Effector memory CD4-positive, alpha-beta T cell (primary cell): ENCODE measurements around the gene GNG12.

Source experiments
- DNase-seq, 3 donors: peaks; one replicate each; pipeline ENCODE4 v3.0.0-alpha.2; 2020
- H3K27ac ChIP-seq: 2 replicates; pipeline ENCODE4 v1.7.0; 2013; ENCODE audit warnings: mild to moderate bottlenecking, low read length, moderate library complexity; ENCODE audit not compliant: insufficient read depth, poor library complexity, severe bottlenecking
- H3K27me3 ChIP-seq: replicated peaks from 2 replicates; pipeline ENCODE4 v1.7.0; 2013; ENCODE audit warnings: mild to moderate bottlenecking, low read length; ENCODE audit not compliant: insufficient read depth, control insufficient read depth, poor library complexity, severe bottlenecking
- H3K36me3 ChIP-seq: 2 replicates; pipeline ENCODE4 v1.7.0; 2013; ENCODE audit warnings: mild to moderate bottlenecking, low read length, moderate library complexity; ENCODE audit not compliant: control insufficient read depth, insufficient read depth
- H3K4me1 ChIP-seq: 2 replicates; pipeline ENCODE4 v1.7.0; 2013; ENCODE audit warnings: low read length, mild to moderate bottlenecking; ENCODE audit not compliant: control insufficient read depth, insufficient read depth, poor library complexity, severe bottlenecking
- H3K4me3 ChIP-seq: 2 replicates; pipeline ENCODE4 v1.7.0; 2013; ENCODE audit warnings: low read length, low read depth, mild to moderate bottlenecking; ENCODE audit not compliant: insufficient read depth, poor library complexity, severe bottlenecking
- H3K9me3 ChIP-seq: 2 replicates; pipeline ENCODE4 v1.7.0; 2013; ENCODE audit warnings: mild to moderate bottlenecking, low read length, moderate library complexity; ENCODE audit not compliant: control insufficient read depth

Gene GNG12

GRCh38 chr1:67717876-67718275 lies 115.4 kb downstream of the GNG12 start:
- no peaks in the 10 kb centered on the region for H3K4me1 ChIP-seq
- no peaks in the 10 kb centered on the region for H3K27me3 ChIP-seq
- H3K27ac ChIP-seq, result no peak overlapping the region

GRCh38 chr1:67716800-67717199 lies 116.5 kb downstream of the GNG12 start:
- Histone ChIP-seq H3K27me3 (no peaks in the 10 kb centered on the region), H3K4me1 (no peaks in the 10 kb centered on the region), H3K4me3 (no peak overlapping the region), H3K36me3 (no peaks in the 10 kb centered on the region), H3K27ac (no peak overlapping the region), H3K9me3 (no peaks in the 10 kb centered on the region)
- no peak for DNase-seq

More at GRCh38 chr1:67717876-67718275, 115.4 kb downstream of the GNG12 start:
- Histone ChIP-seq H3K4me3 (no peak overlapping the region), H3K9me3 (no peaks in the 10 kb centered on the region), H3K36me3 (no peaks in the 10 kb centered on the region)
- DNase-seq, result no peak

- H3K9me3 ChIP-seq, result no peaks in the 10 kb centered on the region
- no peak for DNase-seq
- no peak overlapping the region for H3K4me3 ChIP-seq
Measured at GRCh38 chr1:67715819-67716218, 117.4 kb downstream of the GNG12 start.

GRCh38 chr1:67713057-67713846 lies 120.0 kb downstream of the GNG12 start:
- H3K27ac ChIP-seq, result no peak overlapping the region
- H3K4me1 ChIP-seq, result no peaks in the 10 kb centered on the region
- no peak for DNase-seq
- H3K4me3 ChIP-seq, result no peak overlapping the region
- no peaks in the 10 kb centered on the region for H3K9me3 ChIP-seq
- H3K36me3 ChIP-seq, result no peaks in the 10 kb centered on the region
- no peaks in the 10 kb centered on the region for H3K27me3 ChIP-seq

More at GRCh38 chr1:67715819-67716218, 117.4 kb downstream of the GNG12 start:
- Histone ChIP-seq H3K27me3 (no peaks in the 10 kb centered on the region), H3K4me1 (no peaks in the 10 kb centered on the region), H3K36me3 (no peaks in the 10 kb centered on the region), H3K27ac (no peak overlapping the region)

GRCh38 chr1:67711855-67712212 lies 121.4 kb downstream of the GNG12 start:
- Histone ChIP-seq H3K4me1 (no peaks in the 10 kb centered on the region), H3K4me3 (no peak overlapping the region), H3K27me3 (no peaks in the 10 kb centered on the region), H3K27ac (no peak overlapping the region), H3K9me3 (no peaks in the 10 kb centered on the region), H3K36me3 (no peaks in the 10 kb centered on the region)
- DNase-seq, result no peak

GRCh38 chr1:67711158-67711854 lies 122.0 kb downstream of the GNG12 start:
- Histone ChIP-seq H3K4me1 (no peaks in the 10 kb centered on the region), H3K9me3 (no peaks in the 10 kb centered on the region), H3K4me3 (no peak overlapping the region), H3K27ac (no peak overlapping the region), H3K27me3 (no peaks in the 10 kb centered on the region), H3K36me3 (no peaks in the 10 kb centered on the region)
- DNase-seq, result no peak

- H3K36me3 ChIP-seq, result no peaks in the 10 kb centered on the region
- no peak overlapping the region for H3K4me3 ChIP-seq
- H3K27me3 ChIP-seq, result no peaks in the 10 kb centered on the region
- no peak overlapping the region for H3K27ac ChIP-seq
- no peak for DNase-seq
- no peaks in the 10 kb centered on the region for H3K9me3 ChIP-seq
- no peaks in the 10 kb centered on the region for H3K4me1 ChIP-seq
Measured at GRCh38 chr1:67710417-67710816, 122.8 kb downstream of the GNG12 start.

GRCh38 chr1:67708606-67709005 lies 124.7 kb downstream of the GNG12 start:
- Histone ChIP-seq H3K27me3 (no peaks in the 10 kb centered on the region), H3K4me1 (no peaks in the 10 kb centered on the region), H3K9me3 (no peaks in the 10 kb centered on the region), H3K27ac (no peak overlapping the region), H3K36me3 (no peaks in the 10 kb centered on the region), H3K4me3 (no peak overlapping the region)
- DNase-seq, result no peak

- no peak for DNase-seq
Measured at GRCh38 chr1:67705735-67706453, 127.4 kb downstream of the GNG12 start.

GRCh38 chr1:67704351-67704750 lies 128.9 kb downstream of the GNG12 start:
- no peaks in the 10 kb centered on the region for H3K36me3 ChIP-seq
- no peak overlapping the region for H3K27ac ChIP-seq

More at GRCh38 chr1:67705735-67706453, 127.4 kb downstream of the GNG12 start:
- no peaks in the 10 kb centered on the region for H3K4me1 ChIP-seq
- no peak overlapping the region for H3K4me3 ChIP-seq
- no peak overlapping the region for H3K27ac ChIP-seq
- H3K27me3 ChIP-seq, result no peaks in the 10 kb centered on the region
- no peaks in the 10 kb centered on the region for H3K36me3 ChIP-seq
- no peaks in the 10 kb centered on the region for H3K9me3 ChIP-seq

More at GRCh38 chr1:67704351-67704750, 128.9 kb downstream of the GNG12 start:
- no peaks in the 10 kb centered on the region for H3K4me1 ChIP-seq
- H3K9me3 ChIP-seq, result no peaks in the 10 kb centered on the region
- no peak for DNase-seq
- H3K4me3 ChIP-seq, result no peak overlapping the region
- no peaks in the 10 kb centered on the region for H3K27me3 ChIP-seq
